Hematopoietic multipotent progenitor cell treated with erythropoietin and hydrocortisone succinate and interleukin-3 and kit ligand, for 8 days (in vitro differentiated cells): ENCODE measurements around the gene PSMB3.

Experiments used
- DNase-seq: peaks from one replicate; pipeline ENCODE4 v3.0.0-alpha.2; 2015

PSMB3 gene

DNA sequence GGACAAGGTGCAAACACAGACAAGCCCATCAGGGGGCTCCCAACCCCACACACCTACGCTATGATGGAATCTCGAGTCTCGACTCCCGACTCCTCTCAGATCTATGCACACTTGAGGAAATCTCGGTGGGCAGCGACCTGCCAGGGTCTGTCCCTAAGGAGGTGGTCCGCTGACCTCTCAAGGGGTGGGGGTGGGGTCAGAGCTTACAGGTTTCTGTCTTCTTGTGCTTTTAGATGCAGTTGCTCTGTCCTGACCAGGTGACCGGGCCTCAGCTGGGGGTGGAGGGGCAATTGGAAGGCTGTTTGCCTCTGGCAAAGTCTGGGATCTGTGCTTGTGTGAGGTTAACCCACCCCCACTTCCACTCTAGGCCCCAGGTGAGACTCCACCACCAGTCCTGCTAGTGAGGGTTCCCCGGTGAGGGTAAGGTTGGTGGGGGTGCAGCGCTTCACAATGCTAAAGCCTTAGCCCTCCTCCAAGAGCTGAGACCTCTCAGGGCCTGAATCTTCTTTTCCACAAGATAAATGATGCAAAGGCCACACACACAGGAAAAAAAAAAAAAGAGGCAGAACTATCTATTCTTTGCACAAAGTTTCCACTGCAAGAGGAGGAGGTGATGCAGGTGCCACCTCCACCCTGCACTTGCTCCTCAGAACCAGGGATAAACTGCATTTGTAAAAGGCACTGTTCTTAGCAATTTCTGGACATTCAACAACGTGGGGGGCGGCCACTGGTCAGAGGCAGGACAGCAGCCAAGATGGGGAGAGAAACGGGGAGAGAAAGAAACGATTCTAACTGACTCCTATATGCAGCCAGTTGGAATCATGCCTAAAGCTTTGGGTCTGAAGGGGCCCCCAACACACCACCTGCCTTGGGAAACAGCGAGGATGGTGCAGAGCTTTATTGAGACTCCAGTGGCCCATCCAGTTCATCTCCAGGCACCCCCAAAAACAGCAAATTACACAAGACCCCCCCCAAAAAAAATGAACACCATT, 18.3 kb upstream of the PSMB3 start:
- DNase-seq = no peak

DNA sequence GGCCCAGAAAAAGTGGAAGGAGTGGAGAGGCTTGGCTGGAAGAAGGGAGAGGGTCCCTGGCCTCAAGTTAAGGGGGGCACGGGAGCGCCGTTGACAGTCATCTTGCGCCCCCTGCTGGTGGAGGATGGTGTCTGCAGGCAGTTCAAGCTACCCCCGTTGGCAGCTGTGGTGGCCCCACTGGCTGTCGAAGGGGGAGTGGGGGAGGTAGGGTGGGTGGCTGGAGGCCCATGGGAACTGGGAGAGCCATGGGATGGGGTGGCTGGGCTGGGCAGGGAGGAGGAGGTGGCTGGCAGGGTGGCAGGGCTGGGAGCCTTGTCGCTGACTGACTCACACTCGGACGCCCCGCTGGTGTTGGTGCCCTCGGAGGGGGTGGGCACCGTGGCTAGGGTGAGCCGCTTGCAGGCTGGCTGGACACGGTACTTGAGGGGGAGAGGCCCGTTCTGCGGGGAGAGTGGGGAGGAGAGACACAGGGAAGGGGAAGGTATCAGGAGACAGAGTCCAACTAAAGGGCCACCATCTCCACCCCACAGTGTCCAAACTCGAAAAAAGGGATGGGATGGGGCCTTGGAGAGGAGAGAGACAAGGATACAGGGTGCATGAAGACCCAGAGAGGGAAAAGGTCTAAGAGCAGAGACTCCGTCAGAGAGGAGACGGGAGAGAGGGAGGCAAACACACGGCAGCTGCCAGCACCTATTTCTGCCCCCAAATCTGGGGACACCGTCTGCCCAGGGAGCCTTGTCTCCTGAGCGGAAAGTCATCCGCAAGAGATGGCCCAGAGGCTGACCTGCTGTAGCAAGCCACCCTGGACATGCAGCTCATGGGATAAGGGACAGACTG, 17.2 kb upstream of the PSMB3 start:
- peak; percentile 52 for DNase-seq

- no peak for DNase-seq
These were observed 14.4 kb upstream of the PSMB3 start for GRCh38 chr17:38738007-38738662.

DNA sequence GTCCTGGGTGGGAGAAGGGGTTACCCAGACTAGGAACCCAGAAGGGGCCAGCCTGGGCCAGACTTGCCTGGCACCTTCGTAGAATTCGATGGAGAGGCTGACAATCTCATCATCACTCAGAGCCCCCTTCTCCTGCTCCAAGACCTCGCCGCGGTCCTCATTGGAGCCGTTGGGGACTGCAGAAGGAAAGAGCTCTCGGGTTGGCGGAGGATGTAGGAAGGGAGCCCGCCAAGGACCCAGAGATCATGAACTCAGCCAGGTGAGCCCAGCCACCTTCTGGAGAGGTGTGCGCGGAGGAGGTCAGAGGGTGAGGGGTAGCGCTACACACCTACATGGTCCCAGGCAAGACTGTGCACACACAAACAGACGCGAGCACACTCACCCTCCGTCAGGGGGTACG, 13.9 kb upstream of the PSMB3 start:
- no peak for DNase-seq

DNA sequence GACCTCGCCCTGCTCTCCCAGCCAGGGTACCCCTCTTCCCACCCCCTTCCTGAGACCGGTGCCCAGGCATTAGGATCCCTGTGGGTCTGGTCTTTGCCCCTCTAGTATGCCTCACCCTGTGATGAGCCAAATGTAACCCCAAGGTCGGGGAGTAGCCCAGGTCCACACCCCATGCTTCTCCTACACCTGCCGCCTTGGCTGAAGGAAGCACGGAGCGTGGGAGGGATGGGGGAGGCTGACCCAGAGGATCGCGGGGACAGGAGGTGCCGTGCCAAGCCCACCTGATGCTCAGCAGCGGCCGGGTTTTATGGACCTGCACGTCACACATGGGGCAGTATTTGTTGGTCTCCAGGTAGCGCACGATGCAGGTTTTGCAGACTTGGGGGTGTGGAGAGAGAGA, 13.2 kb upstream of the PSMB3 start:
- DNase-seq = no peak

GRCh38 chr17:38740044-38740443, 12.5 kb upstream of the PSMB3 start:
- no peak for DNase-seq

DNA sequence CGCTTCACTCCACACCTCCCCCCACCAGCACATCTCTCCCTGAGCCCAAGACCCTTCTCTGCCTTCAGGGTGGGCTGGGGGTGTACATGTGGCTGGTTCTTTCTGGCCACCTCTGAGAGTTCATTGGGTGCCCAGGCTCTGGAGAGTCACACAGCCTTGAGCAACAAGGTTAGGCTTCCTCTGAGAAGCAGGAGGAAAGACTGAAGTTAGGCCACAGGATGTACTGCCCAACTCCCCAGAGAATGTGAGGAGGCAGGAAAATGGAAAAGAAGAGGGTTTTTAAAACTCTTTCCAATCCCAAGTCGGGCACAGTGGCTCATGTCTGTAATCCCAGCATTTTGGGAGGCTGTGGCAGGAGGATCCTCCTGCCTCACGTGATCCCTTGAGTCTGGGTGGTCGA, 11.7 kb upstream of the PSMB3 start:
- DNase-seq = no peak

DNA sequence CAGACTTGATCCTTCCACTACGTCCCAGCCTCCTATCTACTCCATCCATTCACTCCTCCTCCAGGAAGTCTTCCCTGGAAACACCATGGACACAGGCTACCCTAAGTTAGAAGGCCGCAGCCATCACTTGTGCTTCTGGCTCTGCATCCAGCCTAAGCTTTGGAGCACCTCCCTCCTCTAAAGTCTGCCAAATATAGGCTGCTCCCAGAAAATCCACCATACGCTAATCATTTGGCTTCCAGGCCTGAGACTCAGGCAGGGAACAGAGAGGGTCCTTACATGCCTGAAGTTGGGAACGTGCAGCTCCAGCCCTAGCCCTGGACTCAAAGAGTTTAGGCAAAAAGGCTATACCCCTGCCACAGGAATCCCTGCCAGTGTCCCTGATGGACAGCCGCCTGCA, 11.1 kb upstream of the PSMB3 start:
- no peak for DNase-seq

GRCh38 chr17:38741921-38742410, 10.6 kb upstream of the PSMB3 start:
- no peak for DNase-seq

- DNase-seq = no peak
These were observed 9.9 kb upstream of the PSMB3 start for GRCh38 chr17:38742411-38743308.

GRCh38 chr17:38743556-38744171, 8.9 kb upstream of the PSMB3 start:
- DNase-seq = no peak

DNA sequence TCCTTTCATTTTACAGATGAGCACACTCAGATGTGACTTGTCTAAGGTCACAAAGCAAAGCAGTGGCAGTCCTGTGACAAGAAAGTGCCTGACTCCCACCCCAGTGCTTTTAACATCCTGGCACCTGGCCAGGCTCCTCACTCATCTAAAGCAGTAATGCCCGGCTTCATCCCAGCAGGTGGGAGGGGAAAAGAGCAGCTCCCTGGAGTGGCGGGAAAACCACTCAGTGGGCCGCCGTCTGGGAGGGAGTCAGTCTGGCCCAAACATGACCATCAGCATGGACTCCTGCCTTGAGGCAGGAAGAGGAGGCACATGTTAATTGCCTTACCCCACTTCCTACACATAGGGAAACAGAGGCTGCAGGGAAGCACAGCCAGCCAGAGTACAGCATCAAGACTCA, 7.0 kb upstream of the PSMB3 start:
- DNase-seq = no peak

DNA sequence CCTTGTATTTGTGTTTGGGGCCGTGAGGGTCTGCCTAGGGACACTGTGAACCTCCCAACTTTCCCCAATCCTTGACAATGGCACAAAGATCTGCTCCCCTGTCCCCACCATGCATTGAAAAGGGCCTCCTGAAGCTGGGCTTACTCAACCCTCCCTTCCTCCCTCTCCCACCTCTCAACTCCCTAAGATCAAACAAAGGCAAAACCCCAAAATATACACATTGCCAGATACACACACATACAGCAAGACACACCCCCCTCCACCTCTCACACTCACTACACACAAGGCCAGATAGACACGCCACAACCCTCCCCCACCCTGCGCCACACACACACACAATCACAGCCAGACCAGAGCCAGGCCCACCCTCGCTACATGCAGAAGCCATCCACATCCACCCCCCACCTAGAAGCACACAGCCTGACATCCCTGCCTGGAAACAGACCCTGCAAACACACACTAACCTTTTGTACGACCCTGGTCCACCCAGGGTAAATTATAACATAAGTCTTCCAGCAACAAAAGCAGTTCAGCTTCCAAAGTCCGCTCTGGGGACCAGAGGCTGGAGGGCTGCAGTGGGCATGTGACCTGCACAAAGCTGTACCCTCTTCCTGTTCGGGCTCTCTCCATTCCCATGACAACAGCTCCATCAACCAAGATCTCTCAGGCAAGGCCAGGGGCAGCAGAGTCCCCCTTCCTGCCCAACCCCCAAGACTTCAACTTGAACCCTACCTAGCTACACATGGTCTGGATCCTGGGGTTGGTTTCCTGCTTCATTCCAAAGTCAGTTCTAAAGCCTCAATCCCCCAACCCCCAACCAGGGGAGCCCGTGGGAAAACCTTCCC, 6.3 kb upstream of the PSMB3 start:
- DNase-seq = no peak

DNA sequence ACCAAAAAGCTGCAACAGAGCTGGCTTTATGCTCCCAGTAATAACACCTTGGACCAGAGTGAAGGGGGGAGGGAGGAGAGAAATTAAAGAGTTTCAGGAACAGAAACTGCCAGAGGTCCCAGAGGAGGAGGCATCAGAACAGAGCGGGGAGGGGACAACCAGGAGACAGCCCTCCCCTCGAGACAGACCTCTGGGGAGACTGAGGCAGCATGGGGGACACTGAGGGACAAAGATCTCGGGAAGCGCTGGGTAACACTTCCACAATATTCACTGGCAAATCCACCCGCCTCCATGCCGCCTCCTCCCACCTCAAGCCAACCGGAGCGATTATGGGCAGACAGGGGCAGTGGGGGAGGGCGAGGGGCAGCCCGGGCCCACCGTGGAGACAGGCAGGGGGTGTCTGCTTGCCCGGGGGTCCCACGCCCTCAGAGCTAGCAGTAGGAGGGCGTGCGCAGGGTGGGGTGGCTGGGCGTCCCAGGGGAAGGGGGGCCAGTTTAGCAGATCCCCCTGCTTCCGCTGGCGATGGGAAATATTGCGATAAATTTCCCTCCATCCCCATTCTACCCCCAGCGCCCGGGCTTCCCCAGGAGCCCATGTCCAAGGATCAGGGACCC, 5.6 kb upstream of the PSMB3 start:
- no peak for DNase-seq

DNA sequence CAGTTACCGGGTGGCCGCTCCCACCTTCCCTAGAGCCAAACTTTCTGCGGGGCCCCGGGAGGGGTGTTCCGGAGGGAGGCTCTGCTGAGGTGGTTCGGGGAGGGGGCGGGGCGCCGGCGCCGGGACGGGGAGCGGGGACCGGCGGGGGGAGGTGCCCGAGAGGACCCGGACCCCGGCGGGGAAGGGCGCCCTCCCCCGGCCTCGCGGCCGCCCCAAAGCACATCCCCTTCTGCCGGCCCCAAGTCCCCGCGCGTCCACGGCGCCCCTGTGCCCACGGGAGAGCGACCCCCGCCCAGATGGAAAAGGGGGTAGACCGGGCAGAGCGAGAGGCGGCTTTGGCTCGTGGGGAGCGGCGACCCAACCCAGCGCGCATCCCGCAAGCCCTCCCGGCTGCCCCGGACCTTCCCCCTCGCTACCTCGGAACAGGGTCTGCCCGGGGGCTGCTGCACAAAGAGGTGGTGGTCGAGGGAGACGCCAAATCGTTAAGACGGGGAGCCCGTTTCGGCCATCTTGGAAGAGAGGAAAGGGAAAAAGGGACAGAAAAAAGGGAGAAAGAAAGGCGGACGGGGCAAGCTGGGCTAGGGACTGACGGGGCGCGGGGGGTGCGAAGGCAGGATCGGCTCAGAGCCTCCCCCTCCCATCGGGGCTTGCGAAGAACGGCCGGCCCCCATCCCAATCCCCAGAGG, 4.9 kb upstream of the PSMB3 start:
- no peak for DNase-seq

DNA sequence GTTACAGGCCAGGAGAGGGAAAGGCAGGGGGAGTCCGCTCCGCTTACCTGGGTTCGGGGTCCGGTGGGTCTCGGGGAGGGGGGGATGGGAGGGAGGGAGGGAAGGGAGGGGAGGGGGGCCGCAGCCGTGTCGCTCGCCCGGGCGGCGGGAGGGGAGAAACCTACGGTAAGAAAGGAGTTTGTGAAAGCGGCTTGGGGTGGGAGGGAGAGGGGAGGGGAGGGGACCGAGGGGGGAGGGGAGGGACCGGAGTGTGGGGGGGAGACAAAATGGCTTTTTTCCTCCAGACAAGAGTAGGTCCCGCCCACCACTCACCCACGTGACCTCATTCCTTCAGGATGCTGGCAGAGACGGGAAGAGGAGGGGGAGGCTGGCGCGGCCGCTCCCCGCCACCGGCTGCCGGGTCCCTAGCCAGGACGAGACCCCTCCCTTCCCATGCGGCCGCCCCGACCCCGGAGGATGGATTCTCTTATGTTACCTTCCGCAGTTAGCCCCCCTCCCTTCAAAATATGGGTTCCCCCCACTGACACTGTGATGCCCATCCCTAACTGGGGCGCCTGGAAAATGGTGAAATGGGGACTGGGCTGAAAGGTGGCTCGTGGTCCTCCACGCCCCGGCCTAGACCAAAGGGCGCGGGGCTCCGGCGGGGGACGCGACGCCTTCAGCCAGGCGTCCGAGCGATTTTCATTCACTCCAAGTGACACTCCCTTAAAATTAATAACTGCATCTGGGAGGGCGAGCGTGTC, 4.2 kb upstream of the PSMB3 start, which contains the start of gene PCGF2:
Gene PCGF2, minus strand, starts transcription at position 188 of the 743 bp plus-strand sequence. CDS start 7,934 bp downstream, outside the sequence.
- no peak for DNase-seq

- DNase-seq = no peak
These were observed 3.7 kb upstream of the PSMB3 start for GRCh38 chr17:38748892-38749222.

DNA sequence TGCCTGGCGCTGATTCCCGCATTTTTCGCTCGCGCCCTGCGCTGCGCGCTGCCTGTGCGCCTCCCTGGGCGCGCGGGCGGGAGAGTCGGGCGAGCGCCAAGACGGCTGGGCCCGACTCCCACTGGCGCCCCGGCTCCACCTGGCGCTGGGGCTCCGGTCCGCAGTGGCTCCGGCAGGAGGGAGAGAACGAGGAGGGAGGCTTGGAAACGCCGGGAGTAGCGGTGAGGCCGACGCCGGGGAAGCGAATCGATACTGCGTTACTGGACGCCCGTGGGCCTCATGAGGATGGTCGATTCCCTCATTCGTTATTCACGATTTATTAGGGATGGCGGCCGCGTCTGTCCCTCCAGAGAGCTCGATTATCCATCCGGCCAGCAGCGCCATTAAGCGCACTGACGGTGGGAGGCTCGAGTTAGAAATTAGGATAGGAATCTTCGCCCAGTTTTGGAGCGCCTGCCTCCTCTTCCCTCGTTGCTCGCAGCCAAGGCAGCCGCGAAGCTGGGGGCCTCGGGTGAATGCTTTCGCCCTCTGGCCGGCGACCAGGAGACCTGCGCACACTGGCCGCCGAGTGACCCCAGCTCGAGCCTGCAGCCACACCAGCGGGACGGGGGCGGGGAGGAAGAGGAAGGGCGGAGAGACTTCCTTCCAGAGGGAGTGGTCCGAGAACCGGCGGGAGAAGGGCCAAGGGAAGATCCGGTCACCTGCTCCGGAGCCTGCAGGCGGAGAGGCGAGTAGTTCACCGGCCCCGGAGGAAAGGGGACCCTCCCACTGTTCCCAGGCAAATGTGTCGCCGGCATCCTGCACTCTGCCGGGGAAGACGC, 3.1 kb upstream of the PSMB3 start:
- DNase-seq = peak; percentile 33
